K562 treated with DMSO at 1 percent for 24 hours (cell line): ENCODE measurements around the gene LACC1. TPM values are rescaled to one million over a fixed set of nuclear protein-coding genes. Genes with fewer than 3 reads are reported as not detected.

Source experiments
- total RNA-seq: library from RNA; unstranded; fragments of 300-600 nt; gene quantifications from 2 replicates; pipeline ENCODE4 v1.2.3, GENCODE V29; 2022; ENCODE audit warnings: low read depth; ENCODE audit not compliant: insufficient read depth

The LACC1 gene
- not detected in 2 replicates for total RNA-seq

GRCh38 chr13:43879755-43880181, at the start of gene LACC1:
TSS of gene LACC1 (plus strand) at chr13:43879904. CDS start at chr13:43880986, 1,082 bp downstream.

DNA sequence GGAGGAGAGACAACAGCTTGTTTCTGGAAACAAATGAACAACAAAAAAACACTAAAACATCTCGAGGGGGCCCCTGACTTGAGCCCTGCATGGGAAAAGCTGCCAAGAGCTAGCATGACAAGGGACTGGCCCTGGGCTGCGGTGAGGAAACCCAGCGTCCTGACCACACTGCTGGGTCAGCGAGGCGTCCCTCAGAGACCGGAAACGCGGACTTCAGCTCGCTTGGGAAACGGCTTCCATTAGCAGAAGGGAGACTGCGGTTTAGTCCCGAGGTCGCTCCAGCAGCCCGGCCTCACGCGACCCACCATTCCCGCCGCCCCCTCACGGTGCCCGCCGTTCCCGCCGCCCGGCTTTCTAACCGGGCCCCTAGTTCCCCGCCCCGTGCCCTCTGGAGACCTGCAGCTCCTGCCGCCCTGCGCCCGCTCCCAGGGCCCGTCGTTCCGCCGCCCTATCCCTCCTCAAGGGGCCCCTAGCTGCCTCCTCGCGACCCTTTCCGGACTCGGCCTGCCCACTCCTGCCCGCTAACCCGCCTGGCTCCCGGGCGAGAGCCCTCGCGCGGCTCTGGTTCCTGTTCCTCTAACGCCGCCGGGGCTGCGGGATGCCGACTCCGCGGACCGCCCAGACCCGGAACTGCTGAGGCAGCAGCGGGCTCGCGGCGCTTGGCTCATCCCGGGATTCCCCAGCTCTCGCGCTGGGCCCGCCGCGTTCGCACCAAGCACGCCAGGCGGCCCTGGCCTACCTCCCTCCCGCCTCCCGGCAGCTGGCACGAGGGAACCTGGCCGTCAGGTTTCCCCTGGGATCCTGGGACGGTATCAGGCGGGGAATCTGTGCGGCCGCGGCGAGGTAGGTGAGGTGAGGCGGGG, 581 bp upstream of the LACC1 start, which contains the start of gene CCDC122:
CCDC122 (minus strand) TSS at position 849 of the 863 bp plus-strand sequence. CDS start 10,364 bp downstream, outside the sequence.

Other genes starting within 250 kb of the LACC1 start
- not detected in 2 replicates for gene ENOX1, start 92.9 kb upstream of the LACC1 start, total RNA-seq
- gene CCDC122, start 164 bp upstream of the LACC1 start, total RNA-seq = 0.13 TPM in 1 of 2 replicates, not detected in the other